ENCODE measurements around the gene KCTD13. TPM values are rescaled to one million over a fixed set of nuclear protein-coding genes. Genes with fewer than 3 reads are reported as not detected.

KCTD13 gene
- total and polyA plus RNA-seq, 10 of the 15 experiments (the other 5 are each of a cell fraction or from before 2014, with no cell fraction given): 3.3 to 29.2 (median 12.5) TPM

DNA sequence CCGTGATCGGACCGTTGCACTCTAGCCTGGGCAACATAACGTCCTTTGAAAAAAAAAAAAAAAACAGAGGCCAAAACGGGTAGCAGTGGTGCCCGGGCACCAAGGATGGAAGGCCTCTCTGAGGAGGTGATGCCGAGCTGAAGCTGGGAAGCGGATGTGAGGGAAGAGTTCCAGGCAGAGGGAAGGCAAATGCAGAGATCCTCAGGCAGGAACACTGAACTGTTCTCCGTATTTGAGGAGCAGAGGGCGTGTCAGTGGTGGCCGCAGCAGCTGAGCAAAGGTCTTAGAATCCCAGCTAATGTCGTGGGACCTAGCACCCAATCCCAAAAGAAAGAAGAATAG lies 656 bp upstream of the KCTD13 start:
- peak overlapping the region; percentile 99 for H2AFZ ChIP-seq (ENCODE audit: control insufficient read depth, low read depth, low read length)
- H3K9me3 ChIP-seq (replicated peaks; ENCODE audit: control insufficient read depth, insufficient read depth, low read length): no peaks in the 10 kb centered on the region
- ATAC-seq: no peak
- BruUV-seq (replicated peaks): TSS peak; percentile 89
- H3K27me3 ChIP-seq (replicated peaks in 1 of 2; ENCODE audit: control insufficient read depth in 2 of 2, insufficient read depth in 2 of 2, low read length in 1 of 2): no peaks in the 10 kb centered on the region
- peak; percentile 74 for FAIRE-seq
- peak overlapping the region; percentile 99 for H3K4me2 ChIP-seq (ENCODE audit: control insufficient read depth, insufficient read depth)
- no peak for DNase-seq (ENCODE audit: low read depth, low spot score)
- peaks cover 11% of the 10 kb centered on the region for H3K4me1 ChIP-seq (ENCODE audit: control insufficient read depth, insufficient read depth, low read length)
- H3K9ac ChIP-seq (ENCODE audit: control insufficient read depth, insufficient read depth, low read length): peak overlapping the region; percentile 95
- 7% methylated on average over 12 of the region's 12 CpGs for WGBS (ENCODE audit: insufficient coverage, insufficient replicate concordance, low lambda C conversion rate, missing lambda C conversion rate)
- no peaks in the 10 kb centered on the region for H4K20me1 ChIP-seq (ENCODE audit: control insufficient read depth, insufficient read depth)
- in situ Hi-C loops (cut with MboI): no loop called here
- SMC1A ChIA-PET (ENCODE audit: uncharacterized antibody, unreplicated experiment): interaction anchor here (0.6 to 1.7 kb wide), 8 partner anchors 9 to 250 kb away, joined by 3 to 5 read pairs (median 4); no protein-coding TSS in a partner anchor
- POLR2A ChIA-PET: interaction anchor here (0.5 to 2.7 kb wide), 22 partner anchors 9 to 1947 kb away, joined by 3 to 15 read pairs (median 4); partner anchors contain the start of genes ALDOA, HIRIP3, INO80E and PAGR1
- intact Hi-C loops (cut with micrococcal nuclease; ENCODE audit: unreplicated experiment): loop anchor here (5.0 to 10.0 kb wide), 2 partner anchors 36 to 62 kb away; partner anchors contain the start of genes CDIPT and TMEM219
- RAD21 ChIA-PET (ENCODE audit: unreplicated experiment): interaction anchor here (0.8 to 1.8 kb wide), 5 partner anchors 35 to 686 kb away, joined by 3 to 9 read pairs (median 4); partner anchors contain the start of genes TAOK2 and TMEM219
- peaks cover 13% of the 10 kb centered on the region for H3K79me2 ChIP-seq (ENCODE audit: control insufficient read depth, insufficient read depth, low read length)
- CTCF ChIA-PET: interaction anchor here (0.7 to 1.7 kb wide), 9 partner anchors 10 to 1334 kb away, joined by 3 to 11 read pairs (median 4); partner anchors contain the start of genes TAOK2 and TMEM219
- H3K36me3 ChIP-seq (ENCODE audit: control insufficient read depth in 2 of 2, insufficient read depth in 2 of 2, low read length in 1 of 2): peaks cover 0 to 9% of the 10 kb centered on the region in 2 experiments; a peak in 3 of 4 replicates
- H3K4me3 ChIP-seq: peak overlapping the region; percentile 97
- H3K27ac ChIP-seq (ENCODE audit: control insufficient read depth, insufficient read depth): peak overlapping the region; percentile 91
- TF ChIP-seq, protein P1, sequence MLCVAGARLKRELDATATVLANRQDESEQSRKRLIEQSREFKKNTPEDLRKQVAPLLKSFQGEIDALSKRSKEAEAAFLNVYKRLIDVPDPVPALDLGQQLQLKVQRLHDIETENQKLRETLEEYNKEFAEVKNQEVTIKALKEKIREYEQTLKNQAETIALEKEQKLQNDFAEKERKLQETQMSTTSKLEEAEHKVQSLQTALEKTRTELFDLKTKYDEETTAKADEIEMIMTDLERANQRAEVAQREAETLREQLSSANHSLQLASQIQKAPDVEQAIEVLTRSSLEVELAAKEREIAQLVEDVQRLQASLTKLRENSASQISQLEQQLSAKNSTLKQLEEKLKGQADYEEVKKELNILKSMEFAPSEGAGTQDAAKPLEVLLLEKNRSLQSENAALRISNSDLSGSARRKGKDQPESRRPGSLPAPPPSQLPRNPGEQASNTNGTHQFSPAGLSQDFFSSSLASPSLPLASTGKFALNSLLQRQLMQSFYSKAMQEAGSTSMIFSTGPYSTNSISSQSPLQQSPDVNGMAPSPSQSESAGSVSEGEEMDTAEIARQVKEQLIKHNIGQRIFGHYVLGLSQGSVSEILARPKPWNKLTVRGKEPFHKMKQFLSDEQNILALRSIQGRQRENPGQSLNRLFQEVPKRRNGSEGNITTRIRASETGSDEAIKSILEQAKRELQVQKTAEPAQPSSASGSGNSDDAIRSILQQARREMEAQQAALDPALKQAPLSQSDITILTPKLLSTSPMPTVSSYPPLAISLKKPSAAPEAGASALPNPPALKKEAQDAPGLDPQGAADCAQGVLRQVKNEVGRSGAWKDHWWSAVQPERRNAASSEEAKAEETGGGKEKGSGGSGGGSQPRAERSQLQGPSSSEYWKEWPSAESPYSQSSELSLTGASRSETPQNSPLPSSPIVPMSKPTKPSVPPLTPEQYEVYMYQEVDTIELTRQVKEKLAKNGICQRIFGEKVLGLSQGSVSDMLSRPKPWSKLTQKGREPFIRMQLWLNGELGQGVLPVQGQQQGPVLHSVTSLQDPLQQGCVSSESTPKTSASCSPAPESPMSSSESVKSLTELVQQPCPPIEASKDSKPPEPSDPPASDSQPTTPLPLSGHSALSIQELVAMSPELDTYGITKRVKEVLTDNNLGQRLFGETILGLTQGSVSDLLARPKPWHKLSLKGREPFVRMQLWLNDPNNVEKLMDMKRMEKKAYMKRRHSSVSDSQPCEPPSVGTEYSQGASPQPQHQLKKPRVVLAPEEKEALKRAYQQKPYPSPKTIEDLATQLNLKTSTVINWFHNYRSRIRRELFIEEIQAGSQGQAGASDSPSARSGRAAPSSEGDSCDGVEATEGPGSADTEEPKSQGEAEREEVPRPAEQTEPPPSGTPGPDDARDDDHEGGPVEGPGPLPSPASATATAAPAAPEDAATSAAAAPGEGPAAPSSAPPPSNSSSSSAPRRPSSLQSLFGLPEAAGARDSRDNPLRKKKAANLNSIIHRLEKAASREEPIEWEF (IDR thresholded peaks at IDR 0.05; ENCODE audit: insufficient replicate concordance, low read depth, low read length): no peak
- TF ChIP-seq MLLT1 (IDR thresholded peaks at IDR 0.05) (0 out of 2 replicates have a peak, but pooled peaks have one; percentile 16), TCF3 (IDR thresholded peaks at IDR 0.05; ENCODE audit: borderline replicate concordance, insufficient read depth, low read depth, low read length) (no peak), NBN (IDR thresholded peaks at IDR 0.05) (no peak), MXI1 (IDR thresholded peaks at IDR 0.05; ENCODE audit: low read depth, low read length) (peak; percentile 18; the same call in 1 of the 2 replicates), NFYA (IDR thresholded peaks at IDR 0.05; ENCODE audit: borderline replicate concordance, low read depth, low read length) (no peak), ZNF207 (IDR thresholded peaks at IDR 0.05; ENCODE audit: borderline replicate concordance) (no peak), ZBED1 (IDR thresholded peaks at IDR 0.05; ENCODE audit: borderline replicate concordance) (no peak), EZH2 (IDR thresholded peaks at IDR 0.05; ENCODE audit: borderline replicate concordance, control insufficient read depth, low read depth, low read length) (no peak)
- TF ChIP-seq, protein P2, sequence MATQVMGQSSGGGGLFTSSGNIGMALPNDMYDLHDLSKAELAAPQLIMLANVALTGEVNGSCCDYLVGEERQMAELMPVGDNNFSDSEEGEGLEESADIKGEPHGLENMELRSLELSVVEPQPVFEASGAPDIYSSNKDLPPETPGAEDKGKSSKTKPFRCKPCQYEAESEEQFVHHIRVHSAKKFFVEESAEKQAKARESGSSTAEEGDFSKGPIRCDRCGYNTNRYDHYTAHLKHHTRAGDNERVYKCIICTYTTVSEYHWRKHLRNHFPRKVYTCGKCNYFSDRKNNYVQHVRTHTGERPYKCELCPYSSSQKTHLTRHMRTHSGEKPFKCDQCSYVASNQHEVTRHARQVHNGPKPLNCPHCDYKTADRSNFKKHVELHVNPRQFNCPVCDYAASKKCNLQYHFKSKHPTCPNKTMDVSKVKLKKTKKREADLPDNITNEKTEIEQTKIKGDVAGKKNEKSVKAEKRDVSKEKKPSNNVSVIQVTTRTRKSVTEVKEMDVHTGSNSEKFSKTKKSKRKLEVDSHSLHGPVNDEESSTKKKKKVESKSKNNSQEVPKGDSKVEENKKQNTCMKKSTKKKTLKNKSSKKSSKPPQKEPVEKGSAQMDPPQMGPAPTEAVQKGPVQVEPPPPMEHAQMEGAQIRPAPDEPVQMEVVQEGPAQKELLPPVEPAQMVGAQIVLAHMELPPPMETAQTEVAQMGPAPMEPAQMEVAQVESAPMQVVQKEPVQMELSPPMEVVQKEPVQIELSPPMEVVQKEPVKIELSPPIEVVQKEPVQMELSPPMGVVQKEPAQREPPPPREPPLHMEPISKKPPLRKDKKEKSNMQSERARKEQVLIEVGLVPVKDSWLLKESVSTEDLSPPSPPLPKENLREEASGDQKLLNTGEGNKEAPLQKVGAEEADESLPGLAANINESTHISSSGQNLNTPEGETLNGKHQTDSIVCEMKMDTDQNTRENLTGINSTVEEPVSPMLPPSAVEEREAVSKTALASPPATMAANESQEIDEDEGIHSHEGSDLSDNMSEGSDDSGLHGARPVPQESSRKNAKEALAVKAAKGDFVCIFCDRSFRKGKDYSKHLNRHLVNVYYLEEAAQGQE (IDR thresholded peaks at IDR 0.05; ENCODE audit: low read depth, low read length): no peak
- TF ChIP-seq, protein P3, sequence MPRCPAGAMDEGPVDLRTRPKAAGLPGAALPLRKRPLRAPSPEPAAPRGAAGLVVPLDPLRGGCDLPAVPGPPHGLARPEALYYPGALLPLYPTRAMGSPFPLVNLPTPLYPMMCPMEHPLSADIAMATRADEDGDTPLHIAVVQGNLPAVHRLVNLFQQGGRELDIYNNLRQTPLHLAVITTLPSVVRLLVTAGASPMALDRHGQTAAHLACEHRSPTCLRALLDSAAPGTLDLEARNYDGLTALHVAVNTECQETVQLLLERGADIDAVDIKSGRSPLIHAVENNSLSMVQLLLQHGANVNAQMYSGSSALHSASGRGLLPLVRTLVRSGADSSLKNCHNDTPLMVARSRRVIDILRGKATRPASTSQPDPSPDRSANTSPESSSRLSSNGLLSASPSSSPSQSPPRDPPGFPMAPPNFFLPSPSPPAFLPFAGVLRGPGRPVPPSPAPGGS (IDR thresholded peaks at IDR 0.05; ENCODE audit: borderline replicate concordance, insufficient read depth, low read depth, low read length, poor library complexity, severe bottlenecking): no peak

All from GM12878 (cell line).